K562 (cell line): ENCODE data around the gene FXYD4. TPM values are rescaled to one million over a fixed set of nuclear protein-coding genes. Genes with fewer than 3 reads are reported as not detected.

Experiments used
- CTCF ChIP-seq, 3 experiments: IDR thresholded peaks in 2 of 3; conservative IDR thresholded peaks in 1 of 3; 2 replicates each; pipeline ENCODE4 v1.5.1; 2011 to 2012; ENCODE audit warnings: low read length in 3 of 3, mild to moderate bottlenecking in 3 of 3, control low read depth in 2 of 3, improper control_type of control experiment in 1 of 3, inconsistent platforms in 1 of 3, low read depth in 1 of 3, mixed read lengths in 1 of 3, moderate library complexity in 1 of 3; ENCODE audit not compliant: insufficient read depth in 2 of 3
- DLX4 ChIP-seq: fragments of 250-450 bp; sonication (Bioruptor Pico); IDR thresholded peaks from 2 replicates; pipeline ENCODE4 v1.6.1; 2021; ENCODE audit warnings: mild to moderate bottlenecking
- FOXO4 ChIP-seq: fragments of 450-650 bp; formaldehyde crosslinking; IDR thresholded peaks from 2 replicates; pipeline ENCODE4 v1.4.0; 2020; ENCODE audit warnings: mild to moderate bottlenecking, moderate library complexity
- HDAC6 ChIP-seq: IDR thresholded peaks from 2 replicates; pipeline ENCODE4 v1.6.1; 2012; ENCODE audit warnings: low read depth, mild to moderate bottlenecking, control low read depth, inconsistent platforms, low read length, moderate library complexity
- MAFF ChIP-seq: IDR thresholded peaks from 2 replicates; pipeline ENCODE4 v1.6.1; 2012; ENCODE audit warnings: low read length, improper control_type of control experiment
- MTF1 ChIP-seq: fragments of 250-450 bp; sonication (Bioruptor Pico); IDR thresholded peaks from 2 replicates; pipeline ENCODE4 v1.9.0; 2021; ENCODE audit warnings: moderate library complexity, mild to moderate bottlenecking, inconsistent platforms, borderline replicate concordance
- NFATC3 ChIP-seq: fragments of 450-650 bp; IDR thresholded peaks from 2 replicates; pipeline ENCODE4 v1.6.1; 2017; ENCODE audit warnings: mild to moderate bottlenecking
- NFE2 ChIP-seq: IDR thresholded peaks from 2 replicates; pipeline ENCODE4 v1.6.1; 2014; ENCODE audit warnings: antibody characterized with exemption, low read depth
- RBM22 ChIP-seq: fragments of 200-400 bp; formaldehyde crosslinking; IDR thresholded peaks from 2 replicates; pipeline ENCODE4 v1.6.1; 2018; ENCODE audit warnings: low read length, low read depth; ENCODE audit not compliant: poor library complexity, severe bottlenecking
- SRF ChIP-seq, 2 experiments: fragments of 250-450, 450-650 bp in 1 of 2; sonication (Bioruptor Pico) in 1 of 2; sonication (generic) in 1 of 2; formaldehyde crosslinking; IDR thresholded peaks; 2 replicates each; pipeline versions ENCODE4 v1.5.0 to v1.5.1; 2020 to 2022; ENCODE audit warnings: mild to moderate bottlenecking in 1 of 2, missing genetic modification reagents in 1 of 2
- TEAD1 ChIP-seq, 2 experiments: fragments of 450-650 bp in 1 of 2; sonication (generic) in 1 of 2; formaldehyde crosslinking; IDR thresholded peaks; 2 replicates each; pipeline versions ENCODE4 v1.4.0 to v1.8.0; 2020 to 2022; ENCODE audit warnings: mild to moderate bottlenecking in 2 of 2, missing genetic modification reagents in 1 of 2
- ZBTB11 ChIP-seq, 3 experiments: fragments of 200-800 bp in 1 of 3; fragments of 250-450 bp in 1 of 3; fragments of 450-650 bp in 1 of 3; sonication (Bioruptor Pico) in 1 of 3; sonication (Bioruptor generic) in 1 of 3; formaldehyde crosslinking in 1 of 3; IDR thresholded peaks; 2 replicates each; pipeline versions ENCODE4 v1.6.1 to v1.8.0; 2016 to 2022; ENCODE audit warnings: mild to moderate bottlenecking in 2 of 3, missing genetic modification characterization in 2 of 3, missing compliant biosample characterization in 1 of 3, moderate library complexity in 1 of 3
- ZNF316 ChIP-seq: fragments of 450-650 bp; IDR thresholded peaks from 2 replicates; pipeline ENCODE4 v1.6.1; 2016
- ZNF436 ChIP-seq: fragments of 250-450, 450-650 bp; sonication (Bioruptor Pico); formaldehyde crosslinking; IDR thresholded peaks from 2 replicates; pipeline ENCODE4 v1.7.0; 2020; ENCODE audit warnings: mild to moderate bottlenecking
- ZNF766 ChIP-seq: fragments of 200-800 bp; sonication (Bioruptor generic); conservative IDR thresholded peaks from 2 replicates; pipeline ENCODE4 v1.6.1; 2016; ENCODE audit warnings: missing genetic modification characterization, missing compliant biosample characterization
- polyA plus RNA-seq, 8 experiments: library from polyadenylated mRNA; depleted of rRNA in 4 of 8; stranded (reverse) in 5 of 8; unstranded in 3 of 8; fragments of >200 nt; fragmentation: Nextera tagmentation in 2 of 8; fragmentation: Illumina TruSeq in 1 of 8; extraction: Ambion mirVana in 2 of 8; extraction: Trizol in 1 of 8; gene quantifications; 2 replicates each; pipeline versions ENCODE4 v1.2.1 to v1.2.3, GENCODE V29; 2011 to 2014; ENCODE audit warnings: inconsistent platforms in 1 of 8, missing spikeins in 1 of 8
- total RNA-seq, 7 experiments: library from RNA; depleted of rRNA in 6 of 7; stranded (reverse); fragments of >200 nt in 6 of 7; fragmentation: Illumina TruSeq in 2 of 7; extraction: Trizol in 2 of 7; gene quantifications; 2 replicates each; pipeline versions ENCODE4 v1.2.1 to v1.2.3, GENCODE V29; 2011 to 2021; ENCODE audit warnings: low replicate concordance in 1 of 7
- TF ChIP-seq, protein P1 (sequence below), 2 experiments: IDR thresholded peaks in 1 of 2; conservative IDR thresholded peaks in 1 of 2; 2 replicates each; pipeline ENCODE4 v1.6.1; 2016; ENCODE audit warnings: low read depth in 2 of 2, mild to moderate bottlenecking in 1 of 2, missing compliant biosample characterization in 1 of 2, missing genetic modification characterization in 1 of 2, moderate library complexity in 1 of 2

FXYD4 gene
- total and polyA plus RNA-seq, 9 of the 15 experiments (the other 6 are each of a cell fraction or from before 2014, with no cell fraction given), result not detected

DNA sequence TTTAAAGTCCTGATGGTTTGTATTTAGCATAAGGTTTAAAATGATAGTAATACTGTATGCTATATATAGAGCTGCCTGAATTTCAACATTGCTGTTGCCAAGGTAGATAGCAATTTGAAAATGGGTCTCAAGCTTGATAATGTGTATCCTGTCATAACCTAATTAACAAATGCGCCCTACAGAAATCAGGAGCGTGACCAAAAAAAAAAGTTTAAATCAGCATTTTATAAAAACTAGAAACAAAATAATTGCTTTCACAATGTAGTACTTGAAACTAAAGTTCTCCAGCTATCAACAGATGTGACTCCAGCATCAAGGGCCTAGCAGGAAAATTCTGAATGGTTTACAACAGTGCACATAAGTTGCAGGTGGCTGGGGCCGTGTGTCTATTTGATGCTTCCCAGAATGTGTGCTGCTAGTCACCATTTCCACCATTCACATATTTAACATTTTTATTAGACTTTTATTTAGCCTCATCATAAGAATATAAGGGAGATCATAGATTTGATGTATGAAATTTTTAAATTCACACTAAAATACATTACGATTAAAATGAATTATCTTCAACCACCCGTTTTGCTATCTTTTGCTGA, 14.1 kb downstream of the FXYD4 start (continued):
- peak; percentile 28 for TF ChIP-seq RBM22
- TF ChIP-seq MAFF, result peak; percentile 3; the same call in 1 of the 2 replicates
- no peak for TF ChIP-seq NFATC3
- no peak for TF ChIP-seq HDAC6
- TF ChIP-seq NFE2, result no peak
- no peak for TF ChIP-seq FOXO4 (CRISPR knock-in tag)
- TF ChIP-seq MTF1 (CRISPR knock-in tag), result no peak
- TF ChIP-seq ZNF436 (CRISPR knock-in tag), result no peak
- TF ChIP-seq, protein P1, sequence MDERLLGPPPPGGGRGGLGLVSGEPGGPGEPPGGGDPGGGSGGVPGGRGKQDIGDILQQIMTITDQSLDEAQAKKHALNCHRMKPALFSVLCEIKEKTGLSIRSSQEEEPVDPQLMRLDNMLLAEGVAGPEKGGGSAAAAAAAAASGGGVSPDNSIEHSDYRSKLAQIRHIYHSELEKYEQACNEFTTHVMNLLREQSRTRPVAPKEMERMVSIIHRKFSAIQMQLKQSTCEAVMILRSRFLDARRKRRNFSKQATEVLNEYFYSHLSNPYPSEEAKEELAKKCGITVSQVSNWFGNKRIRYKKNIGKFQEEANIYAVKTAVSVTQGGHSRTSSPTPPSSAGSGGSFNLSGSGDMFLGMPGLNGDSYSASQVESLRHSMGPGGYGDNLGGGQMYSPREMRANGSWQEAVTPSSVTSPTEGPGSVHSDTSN (CRISPR knock-in tag; IDR thresholded peaks at IDR 0.05; ENCODE audit: low read depth), result no peak
- TF ChIP-seq, protein P1 (tag; conservative IDR thresholded peaks at IDR 0.05; ENCODE audit: low read depth), result no peak
- peak in 1 of 2 experiments; percentile 35; a peak in 1 of 4 replicates for TF ChIP-seq TEAD1 (CRISPR knock-in tag; IDR thresholded peaks at IDR 0.05)
- TF ChIP-seq ZNF766 (CRISPR knock-in tag), result no peak
- TF ChIP-seq CTCF (IDR thresholded peaks at IDR 0.05 in 2 of 3, conservative IDR thresholded peaks at IDR 0.05 in 1 of 3; ENCODE audit: insufficient read depth in 2 of 3, low read depth in 1 of 3, low read length in 3 of 3), result no peak
- peak; percentile 69; the same call in 1 of the 2 replicates for TF ChIP-seq ZNF316
- no peak for TF ChIP-seq ZBTB11 (CRISPR knock-in tag; IDR thresholded peaks at IDR 0.05)
- peak in 1 of 2 experiments; percentile 60; a peak in 1 of 4 replicates for TF ChIP-seq SRF (CRISPR knock-in tag; IDR thresholded peaks at IDR 0.05)
- no peak for TF ChIP-seq DLX4
